Vagina (tissue), 2 donors: ENCODE results near the gene ANKRD18A. TPM values are rescaled to one million over a fixed set of nuclear protein-coding genes. Genes with fewer than 3 reads are reported as not detected.

ENCODE experiments used
- DNase-seq, 2 donors: peaks; one replicate each; pipeline ENCODE4 v3.0.0-alpha.2; 2017; ENCODE audit errors: extremely low spot score in 2 of 2
- H3K27ac ChIP-seq: fragments of 200-600 bp; sonication (generic); one replicate; pipeline ENCODE4 v1.5.1; 2019
- H3K27me3 ChIP-seq: fragments of 200-600 bp; sonication (generic); one replicate; pipeline ENCODE4 v1.5.1; 2019
- H3K36me3 ChIP-seq, 2 donors: fragments of 200-600 bp; sonication (generic); one replicate each; pipeline ENCODE4 v1.5.1; 2017 to 2019
- H3K4me1 ChIP-seq: fragments of 200-600 bp; sonication (generic); one replicate; pipeline ENCODE4 v1.5.1; 2019
- H3K4me3 ChIP-seq, 2 donors: fragments of 200-600 bp; sonication (generic); 1 replicate in 1 of 2; 2 replicates in 1 of 2; pipeline ENCODE4 v1.5.1; 2016 to 2019
- H3K9me3 ChIP-seq: fragments of 200-600 bp; sonication (generic); one replicate; pipeline ENCODE4 v1.5.1; 2019
- POLR2A ChIP-seq, 2 donors: fragments of 450-650 bp; IDR thresholded peaks; one replicate each; pipeline ENCODE4 v1.6.1; 2017; ENCODE audit warnings: antibody characterized with exemption in 2 of 2, mild to moderate bottlenecking in 2 of 2, moderate library complexity in 2 of 2
- POLR2AphosphoS5 ChIP-seq, 2 donors: sonication (generic); formaldehyde crosslinking; IDR thresholded peaks; one replicate each; pipeline ENCODE4 v1.9.0; 2017; ENCODE audit warnings: antibody characterized with exemption in 2 of 2, mild to moderate bottlenecking in 2 of 2, low read depth in 1 of 2; ENCODE audit not compliant: insufficient read depth in 1 of 2
- intact Hi-C: fragments of 100-400 bp; cut with DNase I; formaldehyde crosslinking; loops from one replicate; pipeline ENCODE4 v1.15.1; 2023
- total RNA-seq: library from RNA; depleted of rRNA; stranded (reverse); fragments of >200 nt; gene quantifications from one replicate; pipeline ENCODE4 v1.2.3, GENCODE V29; 2016
- TF ChIP-seq, protein P1 (sequence below), 3 experiments: fragments of 450-650 bp in 2 of 3; fragments of 200-600 bp in 1 of 3; sonication (generic) in 1 of 3; IDR thresholded peaks; one replicate each; pipeline ENCODE4 v1.5.1; 2017 to 2019; ENCODE audit warnings: antibody characterized with exemption in 3 of 3, mild to moderate bottlenecking in 2 of 3, moderate library complexity in 2 of 3

Gene ANKRD18A
- total RNA-seq, 1 donor from 2014 or later = 1.5 TPM

DNA sequence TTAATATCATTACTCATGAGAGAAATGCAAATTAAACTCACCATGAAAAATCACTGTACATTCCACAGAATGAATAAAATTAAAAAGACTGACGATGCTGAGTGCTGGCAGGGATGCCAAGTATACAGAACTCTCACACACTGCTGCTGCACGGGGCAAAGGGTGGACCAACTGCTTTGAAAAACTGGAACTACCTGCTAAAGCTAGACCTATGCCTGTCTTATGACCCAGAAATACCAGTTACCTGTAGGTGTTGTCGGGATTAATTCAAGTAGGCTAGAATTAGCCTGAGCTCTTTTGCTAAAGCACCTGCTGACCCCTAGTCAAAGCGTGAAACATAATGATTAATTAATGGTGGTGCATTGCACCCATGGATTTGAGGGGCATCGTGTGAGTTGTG, 36.5 kb upstream of the ANKRD18A start:
- Histone ChIP-seq H3K27ac (no peak overlapping the region), H3K4me1 (no peaks in the 10 kb centered on the region), H3K9me3 (no peaks in the 10 kb centered on the region), H3K27me3 (no peaks in the 10 kb centered on the region), H3K4me3 (no peak overlapping the region), H3K36me3 (no peaks in the 10 kb centered on the region)
- no peak for DNase-seq
- TF ChIP-seq, protein P1, sequence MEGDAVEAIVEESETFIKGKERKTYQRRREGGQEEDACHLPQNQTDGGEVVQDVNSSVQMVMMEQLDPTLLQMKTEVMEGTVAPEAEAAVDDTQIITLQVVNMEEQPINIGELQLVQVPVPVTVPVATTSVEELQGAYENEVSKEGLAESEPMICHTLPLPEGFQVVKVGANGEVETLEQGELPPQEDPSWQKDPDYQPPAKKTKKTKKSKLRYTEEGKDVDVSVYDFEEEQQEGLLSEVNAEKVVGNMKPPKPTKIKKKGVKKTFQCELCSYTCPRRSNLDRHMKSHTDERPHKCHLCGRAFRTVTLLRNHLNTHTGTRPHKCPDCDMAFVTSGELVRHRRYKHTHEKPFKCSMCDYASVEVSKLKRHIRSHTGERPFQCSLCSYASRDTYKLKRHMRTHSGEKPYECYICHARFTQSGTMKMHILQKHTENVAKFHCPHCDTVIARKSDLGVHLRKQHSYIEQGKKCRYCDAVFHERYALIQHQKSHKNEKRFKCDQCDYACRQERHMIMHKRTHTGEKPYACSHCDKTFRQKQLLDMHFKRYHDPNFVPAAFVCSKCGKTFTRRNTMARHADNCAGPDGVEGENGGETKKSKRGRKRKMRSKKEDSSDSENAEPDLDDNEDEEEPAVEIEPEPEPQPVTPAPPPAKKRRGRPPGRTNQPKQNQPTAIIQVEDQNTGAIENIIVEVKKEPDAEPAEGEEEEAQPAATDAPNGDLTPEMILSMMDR (IDR thresholded peaks at IDR 0.05) = no peak
- TF ChIP-seq POLR2A (IDR thresholded peaks at IDR 0.05) (no peak), POLR2AphosphoS5 (IDR thresholded peaks at IDR 0.05; ENCODE audit: insufficient read depth in 1 of 2, low read depth in 1 of 2) (no peak)
- intact Hi-C loops = no loop called here

DNA sequence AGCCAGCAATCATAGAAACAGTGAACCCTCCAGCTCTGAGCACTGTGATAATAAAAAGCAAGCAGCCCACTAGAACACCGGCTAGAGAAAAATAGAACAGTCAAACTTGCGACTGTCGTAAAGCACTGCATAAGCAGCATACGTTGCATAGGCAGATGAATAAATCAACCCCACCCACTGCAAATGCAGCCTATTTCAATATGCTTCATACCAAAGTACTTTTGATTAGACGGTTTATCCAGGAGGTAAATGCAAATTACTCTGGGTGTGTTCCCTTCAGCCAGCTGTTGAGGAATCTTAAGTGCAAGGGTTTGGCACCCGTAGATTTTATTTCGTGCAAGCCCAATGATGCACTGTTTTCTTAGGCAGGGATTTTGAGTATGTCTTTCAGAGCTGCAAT, 32.1 kb upstream of the ANKRD18A start:
- H3K36me3 ChIP-seq = no peaks in the 10 kb centered on the region
- no peak overlapping the region for H3K27ac ChIP-seq
- H3K4me3 ChIP-seq = no peak overlapping the region
- H3K27me3 ChIP-seq = no peaks in the 10 kb centered on the region
- H3K4me1 ChIP-seq = no peaks in the 10 kb centered on the region
- no peaks in the 10 kb centered on the region for H3K9me3 ChIP-seq
- peak in 1 of 2 donors; percentile 54 for DNase-seq
- TF ChIP-seq POLR2AphosphoS5 (IDR thresholded peaks at IDR 0.05; ENCODE audit: insufficient read depth in 1 of 2, low read depth in 1 of 2) = no peak
- TF ChIP-seq POLR2A (IDR thresholded peaks at IDR 0.05) = no peak
- TF ChIP-seq, protein P1 (IDR thresholded peaks at IDR 0.05) = no peak
- intact Hi-C loops = no loop called here

DNA sequence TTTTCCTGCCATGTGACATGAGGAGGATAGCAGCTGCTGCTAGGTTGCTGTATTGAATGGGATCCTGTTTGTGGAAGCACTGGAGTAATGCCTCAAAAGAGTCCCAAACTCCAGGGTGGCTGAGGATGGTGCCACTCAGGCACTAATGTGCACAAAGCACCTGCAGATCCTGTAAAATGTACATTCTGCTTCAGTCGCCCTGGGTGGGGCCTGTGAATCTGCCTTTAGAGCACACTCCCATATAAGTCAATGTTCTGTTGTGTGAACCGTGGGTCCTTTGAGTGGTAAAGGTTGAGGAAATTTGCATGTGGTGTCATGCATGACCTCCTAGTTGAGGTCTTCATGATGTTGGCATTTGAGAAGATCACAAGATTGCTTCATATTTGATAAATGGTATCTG, 31.6 kb upstream of the ANKRD18A start:
- Histone ChIP-seq H3K4me1 (no peaks in the 10 kb centered on the region), H3K36me3 (no peaks in the 10 kb centered on the region), H3K27ac (no peak overlapping the region), H3K27me3 (no peaks in the 10 kb centered on the region), H3K4me3 (no peak overlapping the region), H3K9me3 (no peaks in the 10 kb centered on the region)
- TF ChIP-seq POLR2AphosphoS5 (IDR thresholded peaks at IDR 0.05; ENCODE audit: insufficient read depth in 1 of 2, low read depth in 1 of 2) (no peak), POLR2A (IDR thresholded peaks at IDR 0.05) (no peak)
- TF ChIP-seq, protein P1 (IDR thresholded peaks at IDR 0.05) = no peak
- peak in 1 of 2 donors; percentile 62 for DNase-seq
- intact Hi-C loops = no loop called here

DNA sequence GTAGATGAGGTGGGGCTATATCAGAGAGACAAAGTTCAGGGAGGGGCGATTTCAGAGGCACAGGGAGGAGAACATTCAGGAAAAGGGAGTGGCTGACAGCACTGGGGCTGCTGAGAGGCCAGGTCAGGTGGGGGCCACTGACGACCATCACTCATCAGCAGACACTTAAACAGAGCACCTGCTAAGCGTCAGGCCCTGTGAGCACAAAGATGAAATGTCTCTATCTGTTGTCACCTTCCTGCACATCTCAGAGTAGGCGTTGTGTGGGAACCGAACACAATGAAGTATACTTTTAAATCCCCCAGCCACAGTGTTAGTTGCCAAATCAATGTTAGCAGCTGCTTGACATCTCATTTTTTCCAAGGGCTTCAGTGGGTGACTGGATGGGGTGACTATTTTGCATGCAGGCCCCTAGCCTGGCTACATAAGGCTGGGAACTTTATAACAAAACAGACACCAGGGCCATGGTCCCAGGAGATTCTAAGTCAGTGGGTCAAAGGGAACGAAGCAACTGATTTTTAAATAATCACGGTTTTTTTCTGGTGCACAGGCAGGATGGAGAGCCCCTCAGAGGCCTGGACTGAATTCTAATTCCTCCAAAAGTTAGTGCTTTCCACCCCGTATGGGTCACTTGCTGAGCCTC, 31.1 kb upstream of the ANKRD18A start:
- Histone ChIP-seq H3K27ac (no peak overlapping the region), H3K4me1 (no peaks in the 10 kb centered on the region), H3K4me3 (no peak overlapping the region), H3K36me3 (no peaks in the 10 kb centered on the region), H3K9me3 (no peaks in the 10 kb centered on the region), H3K27me3 (no peaks in the 10 kb centered on the region)
- TF ChIP-seq, protein P1 (IDR thresholded peaks at IDR 0.05) = no peak
- TF ChIP-seq POLR2AphosphoS5 (IDR thresholded peaks at IDR 0.05; ENCODE audit: insufficient read depth in 1 of 2, low read depth in 1 of 2) (no peak), POLR2A (IDR thresholded peaks at IDR 0.05) (no peak)
- no peak for DNase-seq
- intact Hi-C loops = no loop called here

DNA sequence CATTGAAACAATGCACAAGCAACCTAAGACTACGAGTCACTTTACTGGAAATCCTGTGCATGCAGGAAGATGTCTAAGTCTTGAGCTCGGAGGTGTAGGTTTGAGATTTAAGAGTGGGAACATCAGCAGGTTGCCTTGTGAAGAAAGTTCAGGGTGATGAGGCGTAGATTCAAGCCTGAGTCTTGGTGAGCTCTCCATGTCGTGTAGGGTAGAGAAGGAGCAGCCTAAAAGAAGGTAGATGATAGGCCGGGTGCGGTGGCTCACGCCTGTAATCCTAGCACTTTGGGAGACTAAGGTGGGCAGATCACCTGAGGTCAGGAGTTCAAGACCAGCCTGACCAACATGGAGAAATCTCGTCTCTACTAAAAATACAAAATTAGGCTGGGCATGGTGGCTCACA, 30.2 kb upstream of the ANKRD18A start:
- Histone ChIP-seq H3K4me3 (no peak overlapping the region), H3K4me1 (no peaks in the 10 kb centered on the region), H3K36me3 (no peaks in the 10 kb centered on the region), H3K27me3 (no peaks in the 10 kb centered on the region), H3K27ac (no peak overlapping the region), H3K9me3 (no peaks in the 10 kb centered on the region)
- intact Hi-C loops = no loop called here
- TF ChIP-seq, protein P1 (IDR thresholded peaks at IDR 0.05) = no peak
- TF ChIP-seq POLR2A (IDR thresholded peaks at IDR 0.05) = no peak
- TF ChIP-seq POLR2AphosphoS5 (IDR thresholded peaks at IDR 0.05; ENCODE audit: insufficient read depth in 1 of 2, low read depth in 1 of 2) = no peak
- no peak for DNase-seq
